ENCODE results near the gene FOXR1. TPM values are rescaled to one million over a fixed set of nuclear protein-coding genes. Genes with fewer than 3 reads are reported as not detected.

FOXR1 gene
- total RNA-seq, 1 donor from 2014 or later = not detected

GRCh38 chr11:119018074-119018938 lies 46.7 kb downstream of the FOXR1 start, which contains the start of the genes RPS25 and TRAPPC4:
TSS of gene RPS25 (minus strand) at chr11:119018343. CDS start at chr11:119018284, 59 bp downstream.
TSS of gene TRAPPC4 (plus strand) at chr11:119018766. CDS start at chr11:119018796, 30 bp downstream.
- Mint-ChIP-seq H3K9me3 (ENCODE audit: low read depth) (no peaks in the 10 kb centered on the region), H3K4me3 (ENCODE audit: low read depth) (peak within 1 kb of the TSS; percentile 100), H3K27ac (peak within 1 kb of the TSS; percentile 100), H3K36me3 (ENCODE audit: insufficient read depth) (peaks cover 28% of the 10 kb centered on the region), H3K4me1 (ENCODE audit: low read depth) (peaks cover 20% of the 10 kb centered on the region), H3K27me3 (no peaks in the 10 kb centered on the region)
- TF ChIP-seq, protein P1, sequence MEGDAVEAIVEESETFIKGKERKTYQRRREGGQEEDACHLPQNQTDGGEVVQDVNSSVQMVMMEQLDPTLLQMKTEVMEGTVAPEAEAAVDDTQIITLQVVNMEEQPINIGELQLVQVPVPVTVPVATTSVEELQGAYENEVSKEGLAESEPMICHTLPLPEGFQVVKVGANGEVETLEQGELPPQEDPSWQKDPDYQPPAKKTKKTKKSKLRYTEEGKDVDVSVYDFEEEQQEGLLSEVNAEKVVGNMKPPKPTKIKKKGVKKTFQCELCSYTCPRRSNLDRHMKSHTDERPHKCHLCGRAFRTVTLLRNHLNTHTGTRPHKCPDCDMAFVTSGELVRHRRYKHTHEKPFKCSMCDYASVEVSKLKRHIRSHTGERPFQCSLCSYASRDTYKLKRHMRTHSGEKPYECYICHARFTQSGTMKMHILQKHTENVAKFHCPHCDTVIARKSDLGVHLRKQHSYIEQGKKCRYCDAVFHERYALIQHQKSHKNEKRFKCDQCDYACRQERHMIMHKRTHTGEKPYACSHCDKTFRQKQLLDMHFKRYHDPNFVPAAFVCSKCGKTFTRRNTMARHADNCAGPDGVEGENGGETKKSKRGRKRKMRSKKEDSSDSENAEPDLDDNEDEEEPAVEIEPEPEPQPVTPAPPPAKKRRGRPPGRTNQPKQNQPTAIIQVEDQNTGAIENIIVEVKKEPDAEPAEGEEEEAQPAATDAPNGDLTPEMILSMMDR (IDR thresholded peaks at IDR 0.05; ENCODE audit: unreplicated experiment) = no peak
- DNase-seq (ENCODE audit: low spot score, unreplicated experiment) = peak; percentile 70

GRCh38 chr11:119019996-119020395 lies 48.4 kb downstream of the FOXR1 start:
- TF ChIP-seq, protein P1 (IDR thresholded peaks at IDR 0.05; ENCODE audit: unreplicated experiment) = no peak
- DNase-seq (ENCODE audit: low spot score, unreplicated experiment) = no peak
- H3K4me1 Mint-ChIP-seq (ENCODE audit: low read depth) = peaks cover 20% of the 10 kb centered on the region
- H3K27ac Mint-ChIP-seq = peak overlapping the region; percentile 100
- H3K4me3 Mint-ChIP-seq (ENCODE audit: low read depth) = peak overlapping the region; percentile 100
- H3K27me3 Mint-ChIP-seq = no peaks in the 10 kb centered on the region
- H3K36me3 Mint-ChIP-seq (ENCODE audit: insufficient read depth) = peaks cover 27% of the 10 kb centered on the region
- no peaks in the 10 kb centered on the region for H3K9me3 Mint-ChIP-seq (ENCODE audit: low read depth)

DNA sequence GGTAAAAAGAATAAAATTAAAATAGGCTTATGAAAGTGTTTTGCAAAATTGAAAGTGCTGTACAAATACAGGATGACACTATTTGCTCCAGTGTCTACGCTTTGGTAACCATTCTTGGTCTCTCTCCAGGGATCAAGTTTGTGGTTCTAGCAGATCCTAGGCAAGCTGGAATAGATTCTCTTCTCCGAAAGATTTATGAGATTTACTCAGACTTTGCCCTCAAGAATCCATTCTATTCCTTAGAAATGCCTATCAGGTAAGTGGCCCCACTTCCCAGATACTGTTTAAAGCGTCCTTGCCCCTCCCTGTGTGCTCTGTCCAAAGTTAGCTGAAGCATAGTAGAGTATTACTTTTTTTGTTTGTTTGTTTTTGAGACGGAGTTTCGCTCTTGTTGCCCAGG lies 50.1 kb downstream of the FOXR1 start:
- no peaks in the 10 kb centered on the region for H3K27me3 Mint-ChIP-seq
- no peaks in the 10 kb centered on the region for H3K9me3 Mint-ChIP-seq (ENCODE audit: low read depth)
- TF ChIP-seq, protein P1 (IDR thresholded peaks at IDR 0.05; ENCODE audit: unreplicated experiment) = no peak
- peak overlapping the region; percentile 81 for H3K27ac Mint-ChIP-seq
- H3K4me3 Mint-ChIP-seq (ENCODE audit: low read depth) = no peak overlapping the region
- H3K4me1 Mint-ChIP-seq (ENCODE audit: low read depth) = peaks cover 20% of the 10 kb centered on the region
- H3K36me3 Mint-ChIP-seq (ENCODE audit: insufficient read depth) = peaks cover 20% of the 10 kb centered on the region
- DNase-seq (ENCODE audit: low spot score, unreplicated experiment) = no peak

GRCh38 chr11:119023741-119024140 lies 52.2 kb downstream of the FOXR1 start:
- no peak overlapping the region for H3K4me3 Mint-ChIP-seq (ENCODE audit: low read depth)

DNA sequence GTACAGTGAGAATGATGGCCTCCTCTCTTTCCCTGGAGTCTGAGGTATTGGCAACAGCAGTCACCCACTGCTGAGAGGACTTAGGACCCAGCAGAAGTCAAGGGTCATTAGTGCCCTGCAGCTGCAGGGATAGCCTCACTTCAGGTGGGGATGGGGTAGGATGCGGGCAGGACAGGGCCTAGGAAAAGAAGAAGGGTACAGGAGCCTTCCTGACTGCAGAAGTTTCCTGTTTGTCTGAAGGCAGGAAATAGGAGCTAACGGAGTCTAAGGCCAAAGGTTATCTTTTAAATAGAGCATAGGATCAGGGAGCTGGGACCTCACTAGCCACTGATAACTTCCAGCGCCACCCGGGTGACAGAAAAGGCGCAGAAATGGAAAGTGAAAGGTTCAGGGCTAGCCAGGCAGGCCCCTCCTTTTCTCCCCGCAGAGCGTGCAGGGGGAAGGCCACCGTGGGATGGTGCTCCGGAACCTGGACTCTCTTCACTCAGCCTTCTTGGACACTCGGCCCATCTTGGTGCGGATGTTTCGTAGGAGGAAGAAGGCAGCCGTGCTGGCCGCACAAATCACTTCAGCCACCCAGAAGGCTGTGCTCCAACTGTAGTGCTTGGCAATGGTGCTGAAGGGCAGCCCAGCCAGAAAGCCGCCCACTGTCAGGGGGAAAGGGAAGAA lies 53.0 kb downstream of the FOXR1 start:
- Mint-ChIP-seq H3K36me3 (ENCODE audit: insufficient read depth) (peaks cover 19% of the 10 kb centered on the region), H3K27me3 (no peaks in the 10 kb centered on the region), H3K27ac (peak overlapping the region; percentile 80), H3K9me3 (ENCODE audit: low read depth) (no peaks in the 10 kb centered on the region), H3K4me3 (ENCODE audit: low read depth) (no peak overlapping the region), H3K4me1 (ENCODE audit: low read depth) (peaks cover 32% of the 10 kb centered on the region)
- DNase-seq (ENCODE audit: low spot score, unreplicated experiment) = no peak
- TF ChIP-seq, protein P1 (IDR thresholded peaks at IDR 0.05; ENCODE audit: unreplicated experiment) = no peak

More at GRCh38 chr11:119023741-119024140, 52.2 kb downstream of the FOXR1 start:
- TF ChIP-seq, protein P1 (IDR thresholded peaks at IDR 0.05; ENCODE audit: unreplicated experiment) = no peak
- DNase-seq (ENCODE audit: low spot score, unreplicated experiment) = no peak
- Mint-ChIP-seq H3K36me3 (ENCODE audit: insufficient read depth) (peaks cover 19% of the 10 kb centered on the region), H3K27me3 (no peaks in the 10 kb centered on the region), H3K9me3 (ENCODE audit: low read depth) (no peaks in the 10 kb centered on the region), H3K4me1 (ENCODE audit: low read depth) (peaks cover 29% of the 10 kb centered on the region), H3K27ac (no peak overlapping the region)

Measured in progenitor cell of endocrine pancreas (in vitro differentiated cells).